Measurements from ENCODE around the gene IRX4. TPM values are rescaled to one million over a fixed set of nuclear protein-coding genes. Genes with fewer than 3 reads are reported as not detected.

The IRX4 gene
- total and polyA plus RNA-seq, 2 experiments from 2014 or later = 208 to 308 TPM

DNA sequence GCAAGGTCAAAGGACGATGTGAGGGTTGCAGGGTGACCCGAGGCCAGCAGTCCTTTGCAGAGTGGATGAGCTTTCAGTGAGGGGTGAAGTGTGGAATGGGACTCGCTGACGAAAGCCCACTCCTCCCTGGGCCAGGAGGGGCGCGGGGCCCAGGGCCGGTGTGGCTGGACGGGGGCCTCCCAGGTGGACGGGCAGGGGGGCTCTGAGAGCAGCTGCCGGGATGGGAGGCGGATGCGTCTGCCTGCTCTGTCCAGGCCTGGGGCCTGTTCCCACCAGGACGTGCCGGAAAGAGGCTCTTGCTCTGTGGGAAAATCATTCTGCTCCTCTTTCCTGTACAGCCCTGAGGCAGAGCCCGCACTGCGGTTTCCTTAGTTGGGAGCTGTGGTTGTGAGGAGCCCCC lies 24.3 kb downstream of the IRX4 start:
- Histone ChIP-seq H3K4me1 (ENCODE audit: low read depth) (peaks cover 5% of the 10 kb centered on the region), H3K9me3 (ENCODE audit: low read depth) (no peaks in the 10 kb centered on the region), H3K27ac (no peak overlapping the region), H3K36me3 (no peaks in the 10 kb centered on the region), H3K4me3 (no peak overlapping the region), H3K27me3 (no peaks in the 10 kb centered on the region)
- TF ChIP-seq, protein P1, sequence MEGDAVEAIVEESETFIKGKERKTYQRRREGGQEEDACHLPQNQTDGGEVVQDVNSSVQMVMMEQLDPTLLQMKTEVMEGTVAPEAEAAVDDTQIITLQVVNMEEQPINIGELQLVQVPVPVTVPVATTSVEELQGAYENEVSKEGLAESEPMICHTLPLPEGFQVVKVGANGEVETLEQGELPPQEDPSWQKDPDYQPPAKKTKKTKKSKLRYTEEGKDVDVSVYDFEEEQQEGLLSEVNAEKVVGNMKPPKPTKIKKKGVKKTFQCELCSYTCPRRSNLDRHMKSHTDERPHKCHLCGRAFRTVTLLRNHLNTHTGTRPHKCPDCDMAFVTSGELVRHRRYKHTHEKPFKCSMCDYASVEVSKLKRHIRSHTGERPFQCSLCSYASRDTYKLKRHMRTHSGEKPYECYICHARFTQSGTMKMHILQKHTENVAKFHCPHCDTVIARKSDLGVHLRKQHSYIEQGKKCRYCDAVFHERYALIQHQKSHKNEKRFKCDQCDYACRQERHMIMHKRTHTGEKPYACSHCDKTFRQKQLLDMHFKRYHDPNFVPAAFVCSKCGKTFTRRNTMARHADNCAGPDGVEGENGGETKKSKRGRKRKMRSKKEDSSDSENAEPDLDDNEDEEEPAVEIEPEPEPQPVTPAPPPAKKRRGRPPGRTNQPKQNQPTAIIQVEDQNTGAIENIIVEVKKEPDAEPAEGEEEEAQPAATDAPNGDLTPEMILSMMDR (IDR thresholded peaks at IDR 0.05; ENCODE audit: low read depth, low read length) = no peak
- no peak for DNase-seq (ENCODE audit: low read depth in 1 of 2, low spot score in 1 of 2)

DNA sequence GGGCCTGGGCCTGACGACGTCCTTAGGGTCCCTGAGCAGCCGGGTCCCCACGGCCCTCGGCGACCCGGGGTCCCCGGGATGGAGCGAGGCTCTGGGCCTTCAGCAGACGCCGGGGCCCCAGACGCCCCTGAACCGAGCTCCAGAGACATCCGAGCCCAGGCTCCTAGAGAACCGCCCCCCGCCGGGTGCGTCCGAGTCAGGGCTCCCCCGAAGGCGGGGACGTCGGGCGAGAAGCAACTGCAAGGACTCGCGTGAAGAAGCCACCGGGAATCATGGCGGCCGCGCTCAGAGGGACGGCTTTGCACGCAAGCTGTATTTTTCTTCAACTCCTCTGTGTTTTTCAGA lies 25.5 kb downstream of the IRX4 start:
- no peaks in the 10 kb centered on the region for H3K36me3 ChIP-seq
- no peaks in the 10 kb centered on the region for H3K27me3 ChIP-seq
- DNase-seq (ENCODE audit: low read depth in 1 of 2, low spot score in 1 of 2) = no peak
- TF ChIP-seq, protein P1 (IDR thresholded peaks at IDR 0.05; ENCODE audit: low read depth, low read length) = no peak
- no peaks in the 10 kb centered on the region for H3K9me3 ChIP-seq (ENCODE audit: low read depth)
- no peak overlapping the region for H3K27ac ChIP-seq
- H3K4me3 ChIP-seq = no peak overlapping the region
- H3K4me1 ChIP-seq (ENCODE audit: low read depth) = peaks cover 5% of the 10 kb centered on the region

DNA sequence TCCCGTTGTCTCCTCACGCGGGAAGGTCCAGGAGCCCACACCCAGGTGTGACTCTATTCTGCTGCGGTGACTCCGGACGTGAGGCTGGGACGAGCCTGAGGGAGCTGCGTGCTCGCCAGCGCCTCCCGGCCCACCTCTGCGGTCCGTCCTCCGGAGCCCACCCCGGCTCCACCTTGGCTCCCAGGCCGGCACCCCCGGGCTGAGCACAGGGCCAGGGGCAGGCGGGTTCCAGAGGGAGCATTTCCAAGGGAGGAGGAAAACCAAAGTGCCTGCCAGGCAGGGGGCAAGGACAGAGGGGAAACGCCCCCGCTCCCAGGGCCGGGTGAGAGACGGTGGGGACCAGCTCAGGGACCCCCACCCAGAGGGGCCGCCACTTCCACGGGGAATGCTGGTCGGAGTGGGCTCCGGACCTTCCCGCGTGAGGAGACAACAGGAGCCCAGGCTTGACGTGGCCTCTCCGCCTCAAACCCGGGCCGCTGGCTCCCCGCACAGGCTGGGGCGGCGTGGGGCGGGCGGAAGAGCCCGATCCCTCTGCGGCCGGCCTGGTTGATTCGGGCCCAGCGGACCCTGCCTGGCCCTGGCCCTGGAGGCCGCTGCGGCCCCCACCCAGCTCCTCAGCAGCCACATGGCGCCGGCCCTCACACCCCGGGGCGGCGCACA lies 26.0 kb downstream of the IRX4 start:
- H3K9me3 ChIP-seq (ENCODE audit: low read depth) = no peaks in the 10 kb centered on the region
- H3K27me3 ChIP-seq = no peaks in the 10 kb centered on the region
- TF ChIP-seq, protein P1 (IDR thresholded peaks at IDR 0.05; ENCODE audit: low read depth, low read length) = no peak
- no peaks in the 10 kb centered on the region for H3K36me3 ChIP-seq
- DNase-seq (ENCODE audit: low read depth in 1 of 2, low spot score in 1 of 2) = no peak
- H3K4me3 ChIP-seq = no peak overlapping the region
- H3K4me1 ChIP-seq (ENCODE audit: low read depth) = peaks cover 10% of the 10 kb centered on the region
- no peak overlapping the region for H3K27ac ChIP-seq

DNA sequence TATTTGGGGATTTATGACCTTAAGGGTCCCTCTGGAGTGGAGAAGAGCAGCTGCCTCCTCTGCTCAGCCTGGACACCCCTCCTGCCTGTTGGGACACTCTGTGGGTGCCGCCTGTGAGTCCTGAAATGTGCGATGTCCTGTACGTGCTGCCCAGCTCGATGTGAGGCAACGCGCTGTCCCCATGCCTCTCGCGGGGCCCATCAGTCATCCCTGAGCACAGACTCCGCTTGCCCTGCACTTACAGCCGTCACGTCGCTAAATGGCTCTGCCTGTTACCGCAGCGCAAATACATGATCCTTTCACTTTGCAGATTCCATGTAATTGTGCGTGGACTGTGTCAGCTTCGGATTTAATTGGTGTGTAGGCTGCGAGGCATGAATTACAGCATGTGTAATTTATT lies 27.1 kb downstream of the IRX4 start:
- Histone ChIP-seq H3K27me3 (no peaks in the 10 kb centered on the region), H3K36me3 (no peaks in the 10 kb centered on the region), H3K9me3 (ENCODE audit: low read depth) (no peaks in the 10 kb centered on the region), H3K27ac (no peak overlapping the region), H3K4me3 (no peak overlapping the region), H3K4me1 (ENCODE audit: low read depth) (peaks cover 20% of the 10 kb centered on the region)
- DNase-seq (ENCODE audit: low read depth in 1 of 2, low spot score in 1 of 2) = no peak
- TF ChIP-seq, protein P1 (IDR thresholded peaks at IDR 0.05; ENCODE audit: low read depth, low read length) = no peak

DNA sequence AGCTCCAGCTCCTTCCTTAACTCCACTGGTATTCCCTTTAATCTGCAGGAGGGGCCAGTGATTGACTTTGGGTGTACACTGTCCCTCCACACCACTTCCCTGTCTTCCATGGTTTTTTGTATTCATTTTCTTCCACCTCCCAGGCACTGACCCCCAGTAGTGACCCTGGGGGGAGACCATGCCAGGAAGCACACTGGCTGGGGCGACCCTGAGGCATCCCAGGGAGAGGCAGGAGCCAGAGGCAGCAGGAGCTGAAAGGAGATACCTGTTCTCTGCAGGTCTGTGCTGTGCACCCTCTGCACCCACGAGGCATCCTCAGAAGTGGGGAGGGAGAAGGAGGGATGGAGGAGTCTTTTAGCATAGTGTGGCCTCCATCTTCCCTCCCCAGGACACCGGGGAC lies 27.6 kb downstream of the IRX4 start:
- H3K9me3 ChIP-seq (ENCODE audit: low read depth) = no peaks in the 10 kb centered on the region
- H3K4me1 ChIP-seq (ENCODE audit: low read depth) = peaks cover 20% of the 10 kb centered on the region
- no peak overlapping the region for H3K27ac ChIP-seq
- TF ChIP-seq, protein P1 (IDR thresholded peaks at IDR 0.05; ENCODE audit: low read depth, low read length) = no peak
- no peak for DNase-seq (ENCODE audit: low read depth in 1 of 2, low spot score in 1 of 2)
- no peak overlapping the region for H3K4me3 ChIP-seq
- no peaks in the 10 kb centered on the region for H3K27me3 ChIP-seq
- H3K36me3 ChIP-seq = no peaks in the 10 kb centered on the region
